HG03196 (cell line): Measurements from ENCODE around the gene EYS.

Experiments used
- ATAC-seq: cut with Tn5 transposase; IDR thresholded peaks from one replicate; pipeline ENCODE4 v1.9.1; 2021; ENCODE audit not compliant: unreplicated experiment

Gene EYS

GRCh38 chr6:65707126-65707826 lies at the start of gene EYS:
TSS of gene EYS (minus strand) at chr6:65707226. CDS start at chr6:65495410, 211,816 bp downstream.
- ATAC-seq, result no peak

DNA sequence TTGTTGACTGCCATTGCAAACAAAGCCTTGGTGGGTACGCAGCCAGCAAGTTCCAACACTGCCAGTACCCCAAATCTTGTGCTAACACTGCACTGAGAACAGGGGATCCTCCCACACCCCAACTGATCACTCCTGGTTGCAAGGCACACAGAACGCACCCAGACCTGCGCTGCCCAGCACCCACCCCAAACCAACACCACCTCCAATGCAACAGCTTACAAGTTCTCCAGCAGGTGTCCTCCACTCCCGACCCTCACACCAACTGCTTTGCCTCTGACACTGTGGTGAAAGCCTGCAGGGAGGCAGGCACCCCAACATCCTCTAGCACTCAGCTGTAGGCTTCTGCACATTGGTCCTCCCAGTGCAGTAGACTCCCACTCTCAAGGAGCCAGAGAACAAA lies 39.3 kb upstream of the EYS start:
- no peak for ATAC-seq

DNA sequence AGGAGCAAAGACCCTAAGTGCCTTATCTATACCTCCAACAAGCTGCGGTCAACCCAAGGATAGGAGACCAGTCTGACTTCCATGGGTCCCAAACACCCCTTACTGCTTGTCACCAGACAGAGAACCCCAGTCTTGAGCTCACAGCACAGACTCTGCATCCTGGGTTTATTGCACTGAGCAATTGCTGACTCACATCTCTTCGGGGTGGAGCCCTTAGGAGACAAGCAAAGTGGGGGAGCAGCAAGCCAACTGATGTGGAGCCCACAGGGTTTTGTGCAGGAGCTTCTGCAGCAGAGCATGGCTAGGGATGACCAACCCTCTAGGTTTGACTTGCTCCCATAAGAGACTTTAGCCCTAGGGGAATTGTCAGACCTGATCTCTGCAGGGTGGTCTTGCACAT lies 38.6 kb upstream of the EYS start:
- no peak for ATAC-seq

DNA sequence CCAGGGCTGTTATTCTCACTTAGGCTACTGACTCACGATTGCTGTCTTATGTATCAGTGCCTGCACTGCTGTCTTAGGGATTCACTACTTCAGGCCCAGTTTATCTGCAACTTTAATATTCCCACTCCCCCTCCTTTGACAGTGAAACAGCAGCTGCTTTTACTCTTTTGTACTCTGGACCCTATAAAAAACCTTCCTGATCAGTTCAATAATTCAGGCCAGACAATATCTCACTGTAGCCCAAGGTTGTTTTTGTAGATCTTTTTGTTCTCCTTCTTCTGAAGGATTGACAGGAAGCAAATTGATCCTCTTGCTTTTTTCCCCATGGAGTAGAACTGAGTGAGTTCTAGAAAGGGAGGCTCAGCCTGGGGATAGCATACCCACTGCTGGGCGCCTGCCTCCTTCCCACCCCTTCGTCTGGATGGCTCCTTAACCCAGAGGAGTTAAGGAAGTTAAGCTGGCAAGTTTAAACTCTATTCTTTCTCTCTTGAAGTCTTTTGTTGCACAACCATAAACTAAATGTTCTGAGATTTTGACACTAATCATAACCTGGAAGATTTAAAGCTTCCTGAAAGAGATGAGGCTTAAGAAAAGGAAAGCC lies 22.0 kb upstream of the EYS start:
- ATAC-seq, result no peak

GRCh38 chr6:65719101-65719500 lies 12.1 kb upstream of the EYS start:
- ATAC-seq, result no peak

- ATAC-seq, result no peak
These were observed 4.5 kb upstream of the EYS start for GRCh38 chr6:65711531-65711930.

DNA sequence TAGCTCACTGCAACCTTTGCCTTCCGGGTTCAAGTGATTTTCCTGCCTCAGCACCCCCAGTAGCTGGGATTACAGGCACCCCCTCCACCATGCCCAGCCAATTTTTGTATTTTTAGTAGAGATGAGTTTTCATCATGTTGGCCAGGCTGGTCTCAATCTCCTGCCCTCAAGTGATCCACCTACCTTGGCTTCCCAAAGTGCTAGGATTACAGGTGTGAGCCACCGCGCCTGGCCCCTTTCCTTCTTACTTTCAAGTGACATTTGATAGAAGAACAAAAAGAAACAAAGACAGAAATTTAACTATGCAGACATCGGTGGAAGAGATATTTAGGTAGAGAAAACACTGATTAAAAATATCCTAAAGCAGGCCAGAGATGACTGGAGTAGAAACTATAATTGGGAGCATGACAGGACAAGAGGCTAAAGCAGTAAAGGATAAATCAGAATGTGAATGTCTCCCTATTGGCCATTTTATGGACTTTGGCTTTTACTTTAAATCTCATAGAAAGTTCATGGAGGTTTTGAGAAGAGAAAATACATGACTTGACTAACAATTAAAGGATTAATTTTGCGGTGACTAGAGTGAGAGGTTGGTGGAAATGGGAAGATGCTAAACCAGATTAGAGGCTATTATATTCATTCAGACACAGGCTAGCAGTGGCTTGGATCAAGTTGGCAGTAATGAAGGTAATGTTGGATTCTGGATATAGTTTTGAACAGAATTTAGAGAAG lies 2.2 kb upstream of the EYS start:
- ATAC-seq, result no peak

DNA sequence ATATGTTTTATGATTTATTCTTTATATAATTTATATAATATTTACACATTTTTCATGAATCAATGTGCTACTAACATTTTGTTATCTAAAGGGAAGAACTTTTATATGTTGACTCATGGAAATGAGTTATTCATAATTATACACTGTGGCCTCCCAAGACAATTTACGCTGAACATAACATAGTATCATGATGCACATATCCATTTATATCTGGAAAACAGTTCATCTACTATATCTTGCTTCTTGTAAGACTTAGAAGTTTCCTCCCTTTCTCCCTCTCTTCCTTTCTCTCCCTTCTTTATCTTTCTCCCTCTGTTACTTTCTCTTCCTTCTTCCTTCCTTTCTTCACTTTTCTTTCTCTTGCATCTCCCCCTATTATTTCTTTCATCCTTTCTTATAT lies 1.1 kb upstream of the EYS start:
- no peak for ATAC-seq

- no peak for ATAC-seq
These were observed 590 bp downstream of the EYS start for GRCh38 chr6:65706436-65706835.

- ATAC-seq, result no peak
These were observed 5.7 kb downstream of the EYS start for GRCh38 chr6:65701325-65701724.

DNA sequence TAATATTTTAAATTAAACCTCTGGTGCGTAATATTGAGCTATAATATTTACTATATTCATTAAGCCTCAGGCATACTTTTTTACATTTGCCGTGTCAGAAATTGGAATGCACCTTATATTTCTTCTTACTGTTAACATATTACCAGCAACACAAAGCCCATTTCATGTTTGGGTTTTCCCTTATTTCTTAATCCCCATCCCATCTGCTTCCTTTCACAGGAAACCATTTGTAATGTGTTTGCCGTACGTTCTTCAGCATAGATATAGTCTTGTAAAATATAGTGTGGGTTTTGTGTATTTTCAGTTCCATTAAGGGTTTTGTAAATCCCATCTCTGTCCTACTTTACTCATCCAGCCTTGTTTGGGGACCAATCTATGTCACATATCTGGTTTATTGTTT lies 6.5 kb downstream of the EYS start:
- no peak for ATAC-seq

DNA sequence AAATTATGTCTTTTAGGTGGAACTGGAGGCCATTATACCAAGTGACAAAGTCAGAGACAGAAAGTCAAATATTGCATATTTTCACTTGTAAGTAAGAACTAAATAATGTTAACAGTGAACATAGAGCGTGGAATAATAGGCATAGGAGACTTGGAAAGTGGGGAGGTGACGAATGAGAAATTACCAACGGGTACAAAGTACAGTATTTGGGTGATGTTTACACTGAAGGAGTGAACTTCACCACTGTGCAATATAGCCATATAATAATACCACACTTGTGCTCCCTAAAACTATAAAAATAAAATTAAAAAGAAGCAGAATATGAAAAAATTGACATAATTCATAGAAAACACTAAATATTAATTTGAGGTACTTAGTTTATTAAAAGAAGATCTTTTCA lies 14.9 kb downstream of the EYS start:
- no peak for ATAC-seq

- no peak for ATAC-seq
These were observed 26.8 kb downstream of the EYS start for GRCh38 chr6:65680232-65680631.

DNA sequence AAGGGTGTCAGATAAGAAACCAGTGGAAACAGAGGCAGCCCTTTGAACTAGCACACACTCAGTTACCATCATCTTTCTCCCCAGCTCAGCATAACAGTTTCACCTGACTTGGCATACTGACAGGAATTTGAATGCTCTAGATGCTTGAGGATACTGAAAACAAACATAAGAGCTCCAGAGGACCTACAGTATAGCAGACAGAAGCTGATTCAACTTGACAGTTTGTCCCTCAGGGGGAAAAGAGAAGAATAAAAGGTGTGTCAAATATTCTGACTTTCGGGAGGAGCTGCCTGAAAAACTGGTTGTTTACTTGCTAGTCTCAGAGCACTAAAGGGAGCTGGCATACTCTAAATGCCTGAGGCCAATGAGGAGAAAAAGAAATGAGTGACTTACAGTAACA lies 35.1 kb downstream of the EYS start:
- no peak for ATAC-seq

DNA sequence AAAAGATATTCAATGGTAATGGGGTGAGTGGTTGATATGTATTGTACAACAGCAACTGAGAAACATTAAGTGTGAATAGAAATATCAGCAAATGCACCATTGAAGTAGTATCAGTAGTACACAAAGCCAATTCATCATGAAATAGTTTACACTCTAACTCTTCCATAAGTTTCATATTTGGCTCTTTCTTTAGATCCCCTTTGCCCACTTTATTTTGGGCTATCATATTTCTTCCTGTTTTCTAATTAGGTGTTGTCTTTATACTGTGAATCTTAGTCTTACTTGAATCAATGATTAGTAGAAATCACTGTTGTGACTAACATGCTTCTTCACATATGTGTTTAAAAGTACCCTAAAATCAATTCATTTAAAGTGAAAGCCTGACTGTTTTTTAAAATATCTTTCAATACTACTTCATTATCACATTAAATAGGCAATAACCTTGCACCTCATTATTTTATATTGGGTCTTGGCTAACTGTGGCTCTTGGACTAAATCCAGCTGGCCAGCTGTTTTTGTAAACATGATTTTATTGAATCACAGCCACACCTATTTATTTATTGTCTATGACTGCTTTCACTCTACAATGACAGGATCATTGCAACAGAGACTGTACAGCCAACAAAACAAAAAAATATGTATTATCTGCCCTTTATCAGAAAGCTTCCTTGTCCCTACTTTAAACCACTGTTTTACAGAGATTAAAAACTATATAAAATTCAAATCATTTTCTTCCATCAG lies 38.9 kb downstream of the EYS start:
- ATAC-seq, result no peak

GRCh38 chr6:65650086-65650485 lies 56.9 kb downstream of the EYS start:
- no peak for ATAC-seq

- ATAC-seq, result no peak
These were observed 57.6 kb downstream of the EYS start for GRCh38 chr6:65649392-65649791.

DNA sequence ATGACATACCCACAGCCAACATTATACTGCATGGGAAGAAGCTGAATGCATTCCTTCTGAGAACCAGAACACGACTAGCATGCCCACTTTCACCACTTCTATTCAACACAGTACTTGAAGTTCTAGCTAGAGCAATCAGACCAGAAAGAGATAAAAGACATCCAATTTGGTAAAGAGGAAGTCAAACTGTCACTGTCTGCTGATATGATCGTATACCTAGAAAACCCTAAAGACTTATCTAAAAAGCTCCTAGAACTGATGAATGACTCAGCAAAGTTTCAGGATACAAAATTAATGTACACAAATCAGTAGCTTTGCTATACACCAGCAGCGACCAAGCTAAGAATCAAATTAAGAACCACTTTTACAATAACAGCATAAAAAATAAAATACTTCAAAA lies 60.5 kb downstream of the EYS start:
- ATAC-seq, result no peak

DNA sequence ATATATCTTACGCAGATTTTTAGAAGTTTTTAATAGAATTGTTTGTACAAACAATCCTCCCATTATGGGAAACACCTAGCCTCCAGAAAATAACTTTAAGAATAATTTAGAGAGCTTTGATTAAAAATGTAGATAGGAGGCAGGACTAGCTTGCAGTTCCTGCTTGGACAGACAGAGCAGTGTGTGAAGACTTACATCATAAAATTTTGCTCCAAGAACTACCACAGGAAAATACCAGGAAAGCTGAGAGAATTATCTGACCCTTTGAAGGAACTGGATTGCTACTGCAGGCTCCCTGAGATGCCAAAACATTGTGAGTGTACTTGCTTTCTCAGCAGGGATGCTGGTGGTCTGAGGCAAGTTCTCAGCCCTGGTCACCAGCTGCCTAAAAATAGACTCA lies 64.2 kb downstream of the EYS start:
- no peak for ATAC-seq

DNA sequence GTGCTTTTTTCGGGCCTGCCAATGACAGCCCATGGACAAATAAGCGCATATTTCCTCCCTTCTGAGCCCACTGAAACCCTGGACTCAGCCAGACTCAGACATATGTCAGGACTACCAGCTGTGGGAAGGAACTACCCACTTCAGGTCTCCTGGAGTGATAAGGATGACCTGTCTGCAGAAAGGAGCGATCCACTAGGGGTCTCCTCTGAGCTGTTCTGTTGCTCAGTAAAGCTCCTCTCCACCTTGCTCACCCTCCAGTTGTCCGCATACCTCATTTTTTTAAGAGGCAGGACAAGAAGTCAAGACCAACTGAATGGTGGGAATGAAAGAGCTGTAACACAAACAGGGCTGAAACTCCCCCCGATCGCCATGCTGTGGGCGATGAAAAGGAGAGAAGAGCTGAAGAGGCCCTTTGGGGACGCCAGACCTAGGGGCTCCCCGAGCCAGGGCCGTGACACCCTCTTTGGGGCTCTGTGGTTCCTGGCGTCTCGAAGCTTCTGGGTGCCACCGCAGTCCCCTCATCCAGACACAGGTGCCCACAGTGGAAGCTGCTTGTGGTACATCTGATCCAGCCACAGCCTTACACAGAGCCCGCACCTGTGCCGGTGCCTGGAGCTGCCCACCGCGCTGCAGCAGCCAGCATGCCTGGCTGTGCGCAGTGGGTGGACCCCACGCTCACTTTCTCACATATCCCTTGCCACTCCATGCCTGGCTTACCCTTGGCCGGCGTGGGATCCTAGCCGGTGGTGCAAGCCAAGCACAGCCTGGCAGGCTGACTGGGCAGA lies 68.8 kb downstream of the EYS start:
- ATAC-seq, result no peak
